ENCODE data around the gene LCE1B. TPM values are rescaled to one million over a fixed set of nuclear protein-coding genes. Genes with fewer than 3 reads are reported as not detected.

LCE1B gene
- not detected for total RNA-seq

- no peak within 1 kb of the TSS for H3K27ac ChIP-seq
- no peak for DNase-seq (ENCODE audit: low spot score)
- H3K27me3 ChIP-seq: no peaks in the 10 kb centered on the region
- no peak within 1 kb of the TSS for H3K4me3 ChIP-seq
- no peaks in the 10 kb centered on the region for H3K36me3 ChIP-seq
- H3K9me3 ChIP-seq: no peaks in the 10 kb centered on the region
- H3K4me1 ChIP-seq: no peaks in the 10 kb centered on the region
- no peak for TF ChIP-seq CTCF (IDR thresholded peaks at IDR 0.05)
Measured at GRCh38 chr1:152811671-152812070, at the start of gene LCE1B. Gene LCE1B (plus strand): TSS chr1:152811971. CDS start chr1:152812447, 476 bp downstream.

GRCh38 chr1:152768847-152769533 lies 42.8 kb upstream of the LCE1B start:
- DNase-seq (ENCODE audit: low spot score): no peak
- no peaks in the 10 kb centered on the region for H3K27me3 ChIP-seq
- H3K27ac ChIP-seq: no peak overlapping the region
- TF ChIP-seq CTCF (IDR thresholded peaks at IDR 0.05): no peak
- H3K36me3 ChIP-seq: no peaks in the 10 kb centered on the region
- H3K9me3 ChIP-seq: no peaks in the 10 kb centered on the region
- H3K4me3 ChIP-seq: no peak overlapping the region
- no peaks in the 10 kb centered on the region for H3K4me1 ChIP-seq

DNA sequence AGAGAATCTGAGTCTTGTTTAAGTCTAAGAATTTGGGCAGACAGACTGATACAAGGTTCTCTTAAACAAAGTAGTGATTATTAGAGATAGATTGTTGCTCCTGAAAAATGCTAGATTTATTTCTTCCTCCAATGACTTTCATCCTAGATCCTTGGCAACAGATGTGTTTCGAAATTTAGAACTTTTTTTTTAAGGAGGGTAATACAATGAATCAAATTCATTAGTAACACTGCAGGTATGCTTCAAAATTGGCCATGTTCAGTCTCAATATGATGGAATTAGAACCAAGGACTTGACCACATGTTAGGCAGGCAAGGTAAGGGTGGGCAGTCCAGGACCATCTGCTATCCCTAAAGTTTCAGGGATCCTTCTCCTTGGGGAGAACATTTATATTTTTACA lies 41.4 kb upstream of the LCE1B start:
- DNase-seq (ENCODE audit: low spot score): no peak
- no peaks in the 10 kb centered on the region for H3K9me3 ChIP-seq
- H3K36me3 ChIP-seq: no peaks in the 10 kb centered on the region
- H3K27me3 ChIP-seq: no peaks in the 10 kb centered on the region
- H3K27ac ChIP-seq: no peak overlapping the region
- H3K4me1 ChIP-seq: no peaks in the 10 kb centered on the region
- H3K4me3 ChIP-seq: no peak overlapping the region
- no peak for TF ChIP-seq CTCF (IDR thresholded peaks at IDR 0.05)

GRCh38 chr1:152774875-152775274 lies 36.9 kb upstream of the LCE1B start, which contains the start of gene LCE1F:
Gene LCE1F (plus strand): TSS chr1:152775140. CDS start chr1:152776372, 1,232 bp downstream.
- no peak for TF ChIP-seq CTCF (IDR thresholded peaks at IDR 0.05)
- Histone ChIP-seq H3K4me1 (no peaks in the 10 kb centered on the region), H3K27me3 (no peaks in the 10 kb centered on the region), H3K36me3 (no peaks in the 10 kb centered on the region), H3K9me3 (no peaks in the 10 kb centered on the region), H3K27ac (no peak within 1 kb of the TSS), H3K4me3 (no peak within 1 kb of the TSS)
- no peak for DNase-seq (ENCODE audit: low spot score)

DNA sequence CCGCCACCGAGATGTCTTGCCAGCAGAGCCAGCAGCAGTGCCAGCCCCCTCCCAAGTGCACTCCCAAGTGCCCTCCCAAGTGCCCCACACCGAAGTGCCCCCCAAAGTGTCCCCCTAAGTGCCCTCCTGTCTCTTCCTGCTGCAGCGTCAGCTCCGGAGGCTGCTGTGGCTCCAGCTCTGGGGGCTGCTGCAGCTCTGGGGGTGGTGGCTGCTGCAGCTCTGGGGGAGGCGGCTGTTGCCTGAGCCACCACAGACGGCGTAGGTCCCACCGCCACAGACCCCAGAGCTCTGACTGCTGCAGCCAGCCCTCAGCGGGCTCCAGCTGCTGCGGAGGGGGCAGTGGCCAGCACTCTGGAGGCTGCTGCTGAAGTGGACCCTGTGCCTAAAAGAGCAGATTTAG lies 35.4 kb upstream of the LCE1B start:
- no peaks in the 10 kb centered on the region for H3K36me3 ChIP-seq
- H3K4me1 ChIP-seq: no peaks in the 10 kb centered on the region
- no peak for DNase-seq (ENCODE audit: low spot score)
- H3K27ac ChIP-seq: no peak overlapping the region
- no peak for TF ChIP-seq CTCF (IDR thresholded peaks at IDR 0.05)
- H3K9me3 ChIP-seq: no peaks in the 10 kb centered on the region
- H3K4me3 ChIP-seq: no peak overlapping the region
- no peaks in the 10 kb centered on the region for H3K27me3 ChIP-seq
